HG03378 (cell line): ENCODE measurements around the gene LRRC1.

ENCODE experiments used
- ATAC-seq: cut with Tn5 transposase; IDR thresholded peaks from one replicate; pipeline ENCODE4 v1.9.1; 2021; ENCODE audit warnings: mild to moderate bottlenecking, moderate library complexity; ENCODE audit not compliant: unreplicated experiment

The LRRC1 gene

DNA sequence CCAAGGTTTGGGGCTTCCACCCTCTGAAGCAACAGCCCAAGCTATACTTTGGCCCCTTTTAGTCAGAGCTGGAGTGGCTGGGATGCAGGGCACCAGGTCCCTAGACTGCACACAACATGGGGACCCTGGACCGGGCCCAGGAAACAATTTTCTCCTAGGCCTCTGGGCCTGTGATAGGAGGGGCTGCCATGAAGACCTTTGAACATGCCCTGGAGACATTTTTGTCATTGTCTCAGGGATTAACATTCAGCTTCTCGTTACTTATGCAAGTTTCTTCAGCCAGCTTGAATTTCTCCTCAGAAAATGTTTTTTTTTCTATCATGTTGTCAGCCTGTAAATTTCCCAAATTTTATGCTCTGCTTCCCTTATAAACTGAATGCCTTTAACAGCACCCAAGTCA, 82.3 kb downstream of the LRRC1 start:
- ATAC-seq = no peak

DNA sequence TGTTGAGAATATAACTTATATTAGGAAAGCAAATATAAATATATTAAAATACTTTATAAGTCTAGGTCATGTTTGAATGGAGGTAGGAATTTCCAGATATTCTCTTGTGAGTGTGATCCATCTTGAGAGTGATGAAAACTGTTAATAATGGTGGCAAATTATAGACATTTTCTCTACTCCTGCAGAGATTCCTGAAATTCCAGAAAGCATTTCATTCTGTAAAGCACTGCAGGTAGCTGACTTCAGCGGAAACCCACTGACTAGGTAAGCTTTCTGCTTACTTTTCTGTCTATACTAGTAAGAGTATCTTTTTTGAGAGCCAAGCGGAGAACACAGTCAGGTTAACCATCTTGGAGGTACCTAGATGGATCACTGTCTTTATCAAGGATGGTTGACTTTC, 84.0 kb downstream of the LRRC1 start:
- no peak for ATAC-seq

DNA sequence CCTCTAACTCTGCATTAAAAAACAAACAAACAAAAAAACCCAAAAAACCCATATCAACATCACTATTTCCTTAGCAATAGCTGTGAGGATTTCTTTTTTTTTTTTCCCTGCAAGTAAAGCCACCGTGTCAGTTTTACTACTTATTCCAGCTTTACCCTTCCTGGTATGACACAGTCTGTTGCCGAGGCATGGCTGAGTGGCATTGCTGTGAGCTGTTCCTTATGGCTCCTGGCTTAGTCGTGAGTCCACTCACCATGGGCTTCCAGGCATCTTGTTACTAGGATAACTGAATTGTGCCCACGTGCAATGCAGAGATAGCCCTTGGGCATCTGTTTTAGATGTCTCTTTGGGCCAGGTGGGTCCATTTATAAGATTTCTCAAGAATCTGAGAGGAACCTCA, 84.8 kb downstream of the LRRC1 start:
- ATAC-seq = no peak

DNA sequence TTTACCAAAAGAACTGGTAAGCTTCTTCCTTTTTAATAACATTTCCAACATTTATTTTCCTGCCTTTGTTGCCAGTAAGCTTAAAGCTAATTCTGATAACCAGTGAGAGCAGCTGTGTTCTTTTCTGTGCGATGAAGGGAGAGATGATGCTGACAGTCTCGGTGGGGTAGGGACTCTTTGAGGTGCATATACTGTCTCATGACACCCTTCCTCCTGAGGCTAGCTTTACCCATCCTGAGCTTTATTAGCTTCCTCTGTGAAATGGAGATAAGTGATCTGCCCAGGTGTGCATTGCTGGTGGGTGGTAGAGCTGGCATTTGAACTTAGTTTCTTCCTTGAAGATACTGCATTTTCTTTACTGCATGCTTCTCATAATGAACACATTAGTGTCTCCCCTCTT, 92.5 kb downstream of the LRRC1 start:
- ATAC-seq = no peak

DNA sequence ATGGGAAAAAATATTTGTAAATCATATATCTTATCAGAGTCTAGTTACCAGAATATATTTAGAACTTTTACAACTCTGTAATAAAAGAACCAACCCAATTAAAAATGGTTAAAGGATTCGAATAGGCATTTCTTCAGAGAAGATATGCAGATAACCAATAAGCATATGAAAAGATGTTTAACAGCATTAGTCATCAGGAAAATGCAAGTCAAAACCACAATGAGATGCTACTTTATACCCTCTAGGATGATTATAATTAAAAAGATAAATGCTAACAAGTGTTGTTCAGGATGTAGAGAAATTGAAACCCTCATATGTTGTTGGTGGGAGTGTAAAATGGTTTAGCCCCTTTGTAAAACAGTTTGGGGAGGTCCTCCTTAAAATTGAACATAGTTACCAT, 94.1 kb downstream of the LRRC1 start:
- ATAC-seq = no peak

DNA sequence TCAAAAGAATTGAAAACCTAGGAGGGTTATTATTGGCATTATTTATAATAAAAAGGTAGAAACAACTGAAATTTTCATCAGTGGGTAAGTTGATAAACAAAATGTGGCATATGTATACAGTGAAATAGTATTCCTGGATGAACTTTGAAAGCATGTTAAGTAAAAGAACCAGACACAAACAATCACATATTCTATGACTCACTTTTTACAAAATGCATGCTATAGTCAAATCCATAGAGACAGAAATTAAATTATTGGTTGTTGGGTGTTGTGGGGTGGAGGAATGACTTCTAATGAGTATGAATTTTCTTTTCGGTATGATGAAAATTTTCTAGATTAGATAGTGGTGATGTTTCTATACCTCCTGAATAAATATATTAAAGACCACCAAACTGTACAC, 94.6 kb downstream of the LRRC1 start:
- ATAC-seq = no peak

DNA sequence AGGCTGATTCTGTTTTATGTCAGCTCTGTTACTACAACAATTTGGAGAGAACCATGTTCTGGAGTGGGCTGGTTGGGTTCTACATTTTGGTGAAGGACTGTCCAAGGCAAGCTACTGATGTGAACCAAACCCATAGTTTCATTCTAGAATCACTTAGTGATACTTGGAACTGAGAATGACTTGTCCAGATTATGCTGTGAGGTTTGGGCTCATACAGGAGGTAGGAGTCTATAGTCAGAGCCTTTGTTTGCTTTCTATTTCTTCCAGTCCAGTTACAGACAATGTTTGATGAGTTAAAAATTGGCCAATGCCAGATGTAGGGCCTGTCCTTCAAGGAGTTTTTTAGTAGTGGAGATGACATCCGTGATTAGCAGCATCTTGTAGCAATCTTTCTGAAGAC, 97.9 kb downstream of the LRRC1 start:
- peak; percentile 68 for ATAC-seq

DNA sequence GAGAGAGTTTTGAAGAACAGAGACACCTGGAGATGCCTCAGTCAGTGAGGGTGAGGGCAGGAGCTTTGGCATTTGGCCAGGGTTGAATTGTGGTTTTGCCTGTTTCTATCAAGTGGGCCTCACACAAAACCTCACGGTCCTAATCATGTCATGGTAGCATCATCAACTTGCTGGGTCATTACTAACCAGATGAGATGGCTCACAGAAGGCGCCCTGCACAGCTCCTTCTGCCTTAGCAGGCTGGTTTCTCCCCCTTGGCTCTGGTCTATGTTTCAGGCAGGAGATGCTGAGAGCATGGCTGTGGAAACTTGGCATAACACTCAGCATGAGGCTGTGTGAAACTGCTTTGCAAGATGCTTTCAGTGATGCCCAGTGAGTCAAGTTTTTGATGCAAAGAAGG, 99.3 kb downstream of the LRRC1 start:
- ATAC-seq = peak; percentile 89

DNA sequence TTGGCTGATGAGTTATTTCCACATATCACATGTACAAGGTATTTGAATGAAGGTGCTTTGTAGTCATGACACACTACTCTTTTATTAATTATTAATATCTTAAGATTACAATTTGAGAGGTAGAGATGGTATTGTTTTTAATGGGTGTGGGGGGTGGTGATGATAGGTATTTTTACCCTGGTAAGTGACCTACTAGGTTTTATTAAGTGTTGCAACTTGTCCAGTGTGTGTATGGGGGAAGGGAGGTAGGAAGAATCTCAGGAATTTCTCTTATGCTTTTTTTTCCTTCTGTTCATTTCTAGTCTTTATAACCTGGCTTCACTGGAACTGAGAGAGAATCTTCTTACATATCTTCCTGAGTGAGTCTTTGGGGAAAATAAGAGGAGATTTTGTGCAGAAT, 101.4 kb downstream of the LRRC1 start:
- ATAC-seq = no peak

DNA sequence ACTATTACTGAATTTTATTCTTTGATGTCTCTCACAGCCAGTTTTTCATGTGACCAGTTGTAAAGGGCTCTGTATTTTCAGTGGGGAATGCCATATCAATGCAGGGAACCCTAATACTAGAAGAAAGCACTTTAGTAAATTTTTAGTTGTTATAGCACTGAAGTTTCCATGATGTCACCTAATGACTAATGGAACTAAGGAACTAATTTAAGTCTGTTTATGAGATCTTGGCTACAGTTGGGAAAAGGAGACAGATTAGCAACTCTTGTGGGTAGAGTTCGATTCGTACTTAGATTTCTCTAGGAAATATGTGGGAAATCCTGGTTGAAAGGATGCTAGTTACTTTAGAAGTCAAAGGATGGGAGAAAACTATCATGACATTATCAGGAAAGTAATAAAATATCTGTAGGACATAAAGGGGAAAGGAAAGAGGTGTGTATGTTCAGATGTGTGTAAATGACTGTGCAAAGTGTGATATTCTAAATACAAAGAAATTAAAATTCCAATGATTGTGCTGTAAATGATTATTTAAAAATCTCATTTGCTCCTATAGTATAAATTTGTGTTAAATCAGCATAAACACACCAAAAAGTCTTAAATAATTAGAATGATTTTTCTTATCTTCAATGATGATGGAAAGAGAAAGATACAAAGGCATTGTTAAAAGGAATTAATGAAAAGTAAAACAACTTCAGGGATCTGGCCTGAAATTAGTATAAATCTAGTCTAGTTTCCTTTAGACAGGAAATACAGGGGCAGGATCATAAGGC, 103.4 kb downstream of the LRRC1 start:
- no peak for ATAC-seq

DNA sequence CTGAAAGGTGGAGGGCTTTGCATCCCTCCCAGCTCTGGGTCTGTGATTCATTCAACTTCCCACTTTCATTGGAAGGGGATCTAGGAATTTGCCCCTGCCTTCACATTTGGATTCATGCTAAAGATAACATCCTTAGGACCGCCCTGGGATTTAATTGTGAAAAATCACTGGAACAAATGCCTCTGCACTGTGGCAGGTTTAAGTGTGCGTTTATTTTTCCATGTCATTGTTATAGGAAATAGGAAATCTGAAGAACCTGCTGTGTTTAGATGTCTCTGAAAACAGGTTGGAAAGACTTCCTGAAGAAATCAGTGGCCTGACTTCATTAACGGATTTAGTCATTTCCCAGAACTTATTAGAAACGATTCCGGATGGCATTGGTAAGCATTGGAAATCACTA, 104.7 kb downstream of the LRRC1 start:
- ATAC-seq = no peak

DNA sequence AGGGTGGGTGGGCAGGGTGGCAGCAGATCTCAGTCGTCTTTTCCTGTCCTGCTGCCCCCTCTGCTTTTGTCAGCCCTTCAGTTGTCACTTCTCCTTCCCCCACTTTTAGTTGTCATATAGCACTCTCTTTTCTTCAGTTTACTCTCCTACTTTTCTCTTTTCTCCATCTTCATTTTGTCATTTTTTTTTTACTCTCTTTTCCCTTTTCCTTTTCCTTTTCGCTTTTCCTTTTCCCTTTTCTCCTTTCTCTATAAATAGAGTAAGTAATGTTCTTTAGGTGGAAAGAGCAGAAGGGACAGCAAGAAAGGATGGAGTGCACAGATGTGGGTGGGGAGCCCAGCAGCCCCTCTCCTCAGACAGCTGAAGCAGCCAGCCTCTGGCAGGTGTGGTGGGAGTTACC, 108.6 kb downstream of the LRRC1 start:
- ATAC-seq = no peak

DNA sequence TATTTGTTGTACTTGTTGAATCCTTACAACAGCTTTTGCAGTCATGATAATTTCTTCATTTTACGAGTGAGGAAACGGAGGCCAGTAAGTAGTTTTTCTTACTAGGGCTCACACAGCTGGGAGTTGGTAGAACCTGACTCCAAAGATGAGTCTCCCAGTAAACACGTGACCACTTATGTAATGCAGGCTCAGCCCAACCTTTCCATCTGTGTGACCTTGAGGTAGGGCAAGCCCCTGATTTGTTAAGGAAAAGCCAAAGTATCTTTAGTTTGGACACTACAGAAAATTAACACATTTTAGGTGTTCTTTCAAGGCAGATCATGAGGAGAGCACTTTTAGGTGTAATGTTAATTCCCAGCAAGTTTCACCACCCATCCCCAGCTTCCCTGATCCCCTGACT, 111.3 kb downstream of the LRRC1 start:
- no peak for ATAC-seq

DNA sequence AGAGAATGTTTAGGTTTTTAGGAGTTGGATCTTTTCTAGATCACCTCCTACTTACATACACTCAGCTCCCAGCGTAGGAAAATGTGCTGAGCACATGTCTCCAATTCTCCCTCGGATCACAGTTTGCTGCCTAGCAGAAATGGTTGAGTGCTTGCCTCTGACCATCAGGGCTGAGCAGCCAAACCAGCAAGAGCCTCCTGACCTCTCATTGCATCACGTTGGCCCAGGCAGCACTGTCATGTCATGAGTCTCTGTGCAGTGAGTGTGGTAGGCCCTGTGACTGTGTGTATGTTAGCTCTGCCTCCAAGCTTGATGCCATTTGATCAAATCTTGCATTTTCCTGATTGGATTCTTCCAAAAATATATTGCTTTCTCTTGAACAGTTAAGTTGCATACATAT, 112.0 kb downstream of the LRRC1 start:
- no peak for ATAC-seq

DNA sequence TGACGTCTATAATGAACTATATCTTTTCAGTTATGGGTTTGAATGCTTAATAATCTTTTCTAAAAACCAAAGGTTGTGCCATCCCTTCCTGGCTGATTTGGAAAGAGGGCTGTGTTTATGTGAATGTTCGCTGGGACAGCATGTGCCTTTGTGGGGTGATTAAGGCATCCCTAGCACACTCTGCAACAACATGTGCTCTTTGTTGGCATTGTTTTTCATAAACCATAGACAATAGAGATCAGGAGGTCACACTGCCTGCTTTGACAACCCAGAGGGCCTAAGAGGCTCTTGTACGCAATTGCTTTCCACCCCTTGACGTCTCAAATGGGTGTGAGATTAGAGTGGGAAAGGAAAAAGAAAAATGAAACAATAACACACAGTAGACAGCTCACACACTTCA, 116.0 kb downstream of the LRRC1 start:
- no peak for ATAC-seq

DNA sequence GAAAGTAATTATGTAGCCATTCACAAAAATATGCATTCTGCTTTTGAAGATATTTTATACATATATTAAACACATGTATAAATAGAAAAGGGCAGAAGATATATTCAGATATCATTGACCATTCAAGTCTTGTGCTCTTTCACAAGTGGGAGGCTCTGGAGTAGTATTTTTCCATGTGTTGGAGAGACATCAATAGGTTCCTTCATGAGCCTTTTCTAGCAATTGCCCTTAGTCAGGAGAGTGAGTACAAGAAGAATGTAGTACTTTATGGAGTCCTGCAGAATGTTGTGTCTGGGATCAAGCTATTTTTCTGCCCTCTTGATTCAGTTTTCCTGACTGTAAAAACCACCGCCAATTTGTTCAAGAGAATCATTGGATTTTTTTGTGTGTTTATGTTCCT, 117.9 kb downstream of the LRRC1 start:
- no peak for ATAC-seq

DNA sequence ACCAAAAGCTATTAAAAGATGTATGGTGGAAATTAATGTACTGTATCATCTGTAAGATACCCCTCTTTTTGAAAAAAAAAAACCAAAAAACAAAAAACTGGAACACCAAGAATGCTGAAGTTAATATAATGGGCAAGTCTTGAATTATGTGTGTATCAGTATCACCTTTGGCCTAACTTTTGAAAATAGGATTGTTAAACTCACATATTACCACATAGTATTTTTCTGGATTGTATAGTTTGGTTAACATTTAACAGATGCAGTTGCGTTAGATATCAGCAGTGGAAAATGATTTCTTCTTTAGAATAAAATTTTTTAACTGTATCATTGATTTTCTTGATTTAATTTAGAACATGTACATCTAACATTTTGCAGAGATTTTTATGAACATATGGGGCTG, 118.5 kb downstream of the LRRC1 start:
- ATAC-seq = no peak

DNA sequence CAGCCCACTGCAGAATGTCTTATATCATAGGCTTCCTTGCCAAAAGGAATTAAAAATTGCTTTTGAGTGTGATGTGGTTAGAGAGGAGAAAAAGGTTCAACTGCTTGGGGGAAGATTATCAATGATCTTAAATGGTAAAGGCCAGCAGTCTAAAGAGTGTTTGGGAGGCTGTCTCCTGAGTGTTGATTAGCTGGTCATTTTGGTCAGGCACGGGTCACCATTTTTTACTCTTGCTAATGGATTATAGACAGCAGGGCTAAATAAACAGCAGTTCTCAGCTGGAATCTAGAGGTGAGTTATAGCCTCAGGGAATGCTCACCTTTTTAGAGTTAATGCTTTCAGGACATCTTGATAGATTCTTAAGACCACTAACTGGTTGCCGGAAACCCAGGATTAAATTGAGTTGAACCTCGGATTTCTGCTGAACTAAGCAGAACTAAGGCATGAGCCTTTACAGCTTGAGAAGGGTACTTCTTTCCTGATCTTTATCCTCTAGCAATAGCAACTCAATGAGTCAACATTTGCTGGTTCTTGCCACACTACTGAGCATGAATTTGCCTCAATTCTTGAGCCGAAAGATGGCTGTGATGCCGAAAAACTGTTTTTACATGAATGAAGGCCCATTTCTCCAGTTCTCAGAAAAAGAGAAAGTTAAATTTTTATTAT, 120.4 kb downstream of the LRRC1 start:
- no peak for ATAC-seq

DNA sequence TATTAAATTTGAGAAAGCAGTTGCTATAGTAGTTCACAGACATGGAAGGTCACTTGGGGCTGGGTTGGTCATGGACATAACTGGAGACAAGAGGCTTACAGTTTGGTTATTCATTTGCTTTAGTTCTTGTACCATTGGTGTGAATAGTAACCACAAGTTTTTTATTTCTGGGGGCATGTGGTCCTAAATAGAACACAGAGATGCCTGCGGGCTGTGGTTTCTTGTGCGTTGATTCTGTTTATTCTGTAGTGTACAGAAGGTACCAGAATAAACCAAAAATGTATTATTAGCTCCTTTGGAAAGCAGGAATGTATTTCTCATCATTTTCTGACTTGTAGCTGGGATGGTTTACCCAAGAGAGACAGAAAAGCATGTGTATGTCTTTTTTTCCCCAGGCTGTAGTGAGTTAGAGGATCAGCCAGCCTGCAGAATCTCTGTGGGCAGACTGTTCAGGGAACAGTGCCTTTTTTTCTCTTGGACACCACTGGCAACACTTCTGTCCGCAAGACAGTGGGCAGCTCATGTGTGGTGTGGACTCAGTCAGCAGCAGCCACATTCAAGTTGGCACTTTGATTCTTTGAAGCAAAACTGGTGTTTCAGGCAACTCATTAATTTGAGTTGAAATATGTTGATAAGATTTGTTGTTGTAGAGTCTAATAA, 122.1 kb downstream of the LRRC1 start:
- ATAC-seq = peak; percentile 75

DNA sequence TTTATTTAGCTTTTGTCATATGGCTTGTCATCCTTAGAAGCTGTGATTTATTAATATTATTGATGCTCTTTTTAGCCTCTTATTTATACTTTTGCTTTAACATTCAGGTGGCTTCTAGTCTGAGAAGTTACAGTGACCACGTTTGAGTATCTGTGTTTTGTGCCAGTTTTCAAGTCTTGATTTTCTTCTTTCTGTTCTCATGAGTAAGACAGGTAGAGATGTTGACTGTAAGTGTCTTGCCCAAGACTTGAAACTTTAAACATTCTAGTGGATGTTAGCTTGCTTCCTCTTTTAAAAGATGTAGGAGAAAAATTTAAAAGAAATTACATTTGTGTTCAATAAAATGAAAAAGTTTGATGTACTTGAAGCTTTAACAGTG, 122.6 kb downstream of the LRRC1 start:
- peak; percentile 39 for ATAC-seq

DNA sequence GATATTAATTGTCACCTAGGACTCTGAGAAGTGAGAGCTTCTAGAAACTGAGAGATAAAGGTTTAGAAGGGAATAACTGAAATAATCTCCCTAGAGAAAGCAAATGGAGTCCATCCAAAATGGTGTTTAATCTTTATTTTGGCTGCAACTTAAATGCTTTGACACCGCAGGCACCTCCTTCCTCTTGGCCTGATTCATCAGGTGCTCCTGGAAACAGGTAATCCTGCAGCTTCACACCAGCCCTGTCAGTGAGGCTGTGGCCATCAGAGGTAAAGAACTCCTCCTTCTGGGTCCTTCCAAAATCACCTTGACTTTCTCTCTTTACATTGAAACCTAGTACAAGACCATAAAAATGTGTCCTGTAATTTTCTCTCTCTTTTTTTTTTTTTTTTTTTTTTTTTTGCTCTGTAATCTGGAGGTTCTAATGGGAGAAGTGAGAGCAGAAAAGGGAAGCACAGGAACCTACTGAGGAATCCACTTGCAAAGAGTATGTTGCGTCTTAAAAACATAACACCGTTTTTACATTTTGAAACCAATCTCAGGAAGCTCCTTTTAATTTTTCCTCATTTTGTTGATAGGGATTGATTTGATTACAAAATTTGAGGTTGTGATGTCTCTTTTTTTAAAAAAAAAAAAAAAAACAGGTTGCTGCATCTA, 124.2 kb downstream of the LRRC1 start:
- no peak for ATAC-seq

DNA sequence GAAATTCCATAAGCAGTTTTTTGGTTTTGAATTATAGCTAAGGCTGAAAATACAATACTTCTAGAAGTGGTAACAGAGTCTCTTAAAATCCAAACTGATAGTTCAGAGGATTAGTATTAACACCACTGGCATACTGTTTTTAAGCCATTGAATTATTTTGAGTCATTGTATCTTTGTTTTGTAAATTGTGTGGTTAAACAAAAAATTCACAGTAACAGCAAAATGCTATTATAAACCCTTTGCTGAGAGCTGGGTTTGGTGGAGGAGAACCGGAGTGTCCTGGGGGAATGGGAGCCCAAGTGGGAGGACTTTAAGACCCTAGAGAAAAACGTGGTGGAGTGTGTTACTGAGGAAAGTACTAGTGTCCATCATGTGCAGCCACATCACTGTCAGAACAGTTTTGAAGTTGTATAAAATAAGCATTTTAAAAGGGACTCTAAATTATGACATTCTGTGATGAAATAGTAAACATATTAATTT, 125.1 kb downstream of the LRRC1 start:
- no peak for ATAC-seq
